H4 (cell line): ENCODE results near the gene PHF2. TPM values are rescaled to one million over a fixed set of nuclear protein-coding genes. Genes with fewer than 3 reads are reported as not detected.

Source experiments
- DNase-seq: peaks from one replicate; pipeline ENCODE4 v3.0.0-alpha.2; 2015; ENCODE audit warnings: low spot score
- total RNA-seq: library from RNA; depleted of rRNA; stranded (reverse); fragments of >200 nt; shearing (Covaris generic); gene quantifications from 2 replicates; pipeline ENCODE4 v1.2.3, GENCODE V29; 2014

PHF2 gene
- total RNA-seq, 1 experiment from 2014 or later, result 5.8 TPM

DNA sequence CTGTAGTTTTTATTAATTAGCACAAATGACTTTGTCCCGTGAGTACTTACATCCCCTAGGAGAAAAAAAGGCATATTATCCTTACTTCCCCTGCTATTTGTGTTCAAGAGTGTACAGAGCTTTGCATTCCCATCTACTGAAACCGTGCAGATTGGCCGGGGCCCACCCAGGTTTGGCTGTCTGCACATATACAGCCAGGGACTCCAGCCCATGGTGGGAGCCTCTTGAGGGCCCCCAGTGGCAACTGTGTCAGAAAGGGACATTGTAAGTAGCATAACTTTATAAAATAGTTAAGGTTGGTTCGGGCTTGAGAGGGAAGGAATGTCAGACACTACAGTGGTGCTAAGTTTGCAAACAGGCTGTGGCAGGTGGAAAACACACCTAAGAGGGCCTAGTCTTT, 24.7 kb downstream of the PHF2 start:
- DNase-seq, result no peak

DNA sequence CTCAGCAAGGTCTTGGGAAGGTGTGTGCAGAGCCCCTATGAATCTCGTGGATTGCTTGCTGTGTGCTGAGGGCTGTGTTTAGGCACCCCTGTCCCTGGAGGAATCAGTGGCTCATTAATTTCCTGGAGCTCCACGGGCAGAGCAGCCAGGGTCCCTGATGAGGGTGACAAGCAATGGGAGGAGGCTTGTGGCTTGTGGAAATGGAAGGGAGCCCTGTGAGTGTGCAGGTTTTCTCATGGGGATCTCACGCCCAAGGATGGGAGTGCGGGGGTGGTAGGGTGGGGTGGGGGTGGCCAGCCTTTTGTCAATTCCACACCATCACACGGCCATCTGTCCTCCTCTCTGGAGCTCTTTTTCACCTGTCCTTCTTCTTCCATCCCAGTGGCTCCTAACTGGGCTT, 25.3 kb downstream of the PHF2 start:
- no peak for DNase-seq

DNA sequence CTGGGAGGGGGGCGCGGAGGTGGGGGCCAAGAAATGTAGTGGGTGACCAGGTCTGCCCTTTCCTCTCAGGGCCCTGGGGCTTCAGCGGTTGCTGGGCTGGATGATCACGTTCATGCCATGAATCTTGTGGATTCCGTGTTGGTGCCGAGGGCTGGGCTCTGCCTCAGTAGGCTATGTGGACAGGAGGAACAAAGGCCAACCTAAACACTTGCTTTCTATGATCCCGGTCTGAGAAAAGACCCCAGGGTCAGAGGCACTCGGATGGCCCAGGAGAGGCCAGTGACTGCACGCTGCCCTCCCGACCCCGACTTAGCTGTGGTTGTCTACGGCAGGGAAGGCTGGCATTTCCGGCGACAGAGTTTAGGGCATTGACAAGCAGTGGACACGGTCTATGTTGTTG, 26.6 kb downstream of the PHF2 start:
- no peak for DNase-seq

DNA sequence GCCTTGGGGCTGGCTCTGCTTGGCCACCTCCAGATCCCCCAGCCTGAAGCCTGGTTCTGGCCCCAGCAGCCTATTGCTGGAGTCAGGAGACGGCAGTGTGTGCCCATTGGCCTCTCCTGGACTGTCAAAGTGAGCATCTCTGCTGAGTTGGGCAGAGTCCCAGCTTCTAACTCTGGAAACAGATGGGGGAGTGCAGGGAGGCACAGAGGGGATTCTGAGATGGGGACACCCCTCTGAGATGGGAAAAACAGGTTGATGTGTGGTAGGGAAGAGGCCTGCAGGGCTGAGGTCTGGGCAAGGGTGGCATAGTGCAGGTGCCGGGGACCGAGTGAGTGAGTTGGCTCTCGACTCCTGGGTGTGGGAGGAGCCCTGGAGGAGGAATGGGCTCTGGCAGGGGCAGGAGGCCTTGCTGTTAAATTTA, 27.5 kb downstream of the PHF2 start:
- no peak for DNase-seq

DNA sequence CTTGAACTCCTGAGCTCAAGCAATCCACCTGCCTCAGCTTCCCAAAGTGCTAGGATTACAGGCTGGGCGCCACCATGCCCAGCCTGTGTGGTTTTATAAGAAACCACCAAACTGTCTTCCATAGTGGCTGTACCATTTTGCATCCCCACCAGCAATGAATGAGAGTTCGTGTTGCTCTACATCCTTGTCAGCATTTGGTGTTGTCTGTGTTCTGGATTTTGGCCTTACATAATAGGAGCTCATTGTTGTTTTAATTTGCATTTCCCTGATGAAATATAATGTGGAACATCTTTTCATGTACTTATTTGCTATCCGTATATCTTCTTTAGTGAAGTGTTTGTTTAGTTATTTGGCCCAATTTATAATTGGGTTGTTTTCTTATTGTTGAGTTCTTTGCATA, 29.8 kb downstream of the PHF2 start:
- DNase-seq, result no peak

DNA sequence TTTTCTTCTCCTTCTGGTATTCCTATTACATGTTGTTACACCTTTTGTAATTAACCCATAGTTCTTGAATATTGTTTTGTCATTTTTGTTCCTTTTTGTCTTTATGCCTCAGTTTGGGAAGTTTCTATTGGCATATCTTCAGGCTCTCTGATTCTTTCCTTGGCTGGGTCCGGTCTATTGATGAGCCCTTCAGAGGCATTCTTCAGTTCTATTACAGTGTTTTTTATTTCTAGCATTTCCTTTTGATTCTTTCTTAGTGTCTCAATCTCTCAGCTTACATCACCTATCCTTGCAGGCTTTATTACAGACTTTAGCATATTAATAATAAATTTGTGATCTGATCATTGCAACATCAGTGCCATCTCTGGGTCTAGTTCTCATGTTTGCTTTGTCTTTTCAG, 33.8 kb downstream of the PHF2 start:
- DNase-seq, result no peak

DNA sequence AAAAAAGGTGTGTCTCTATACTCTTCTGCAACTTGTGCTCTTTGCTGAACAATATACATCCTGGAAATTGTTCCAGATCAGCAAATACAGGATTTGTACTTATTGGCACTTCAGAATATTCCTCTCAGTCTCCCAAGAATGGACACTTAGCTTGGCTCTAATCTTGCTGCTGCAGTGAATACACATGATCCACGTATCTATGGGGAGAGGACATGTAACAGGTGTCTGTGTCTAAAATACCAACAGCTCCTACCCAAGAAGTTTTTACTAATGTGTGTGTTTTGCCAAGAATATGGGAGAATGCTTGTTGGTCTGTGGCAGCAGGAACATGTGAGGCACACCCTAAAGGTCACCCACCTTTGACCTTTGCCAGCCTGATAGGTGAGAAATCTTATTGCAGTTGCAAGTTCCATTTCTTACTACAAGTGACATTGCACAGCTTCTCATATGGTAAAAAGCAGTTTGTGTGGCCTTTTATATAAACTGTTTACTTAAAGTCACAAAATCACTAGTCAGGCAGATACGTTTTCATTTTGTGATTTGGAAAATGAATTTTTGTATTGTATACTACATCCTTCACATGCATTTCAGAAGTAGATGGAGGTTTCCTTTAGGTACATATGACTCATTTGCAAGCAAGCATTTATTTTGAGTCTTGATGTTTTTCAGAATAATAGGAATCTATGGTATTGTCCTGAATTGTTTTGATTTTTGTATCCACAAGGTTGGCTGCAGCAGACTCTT, 35.8 kb downstream of the PHF2 start:
- no peak for DNase-seq

DNA sequence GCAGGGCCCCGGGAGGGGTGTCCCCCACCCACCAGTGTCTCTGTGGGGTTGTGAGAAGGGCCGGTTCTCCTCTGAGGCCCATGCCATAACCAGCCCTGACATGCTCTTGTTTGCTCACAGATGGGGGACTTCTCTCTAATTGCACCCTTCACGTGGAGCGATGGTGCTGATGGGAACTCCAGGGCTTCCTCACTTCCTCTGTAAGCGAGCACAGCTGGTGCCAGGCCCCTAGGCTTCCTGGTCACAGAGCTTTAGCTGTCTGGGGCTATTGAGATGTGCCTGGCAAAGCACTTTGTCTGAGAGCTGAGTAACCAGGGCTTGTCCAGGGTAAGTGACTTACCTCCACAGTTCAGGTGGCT, 36.4 kb downstream of the PHF2 start:
- DNase-seq, result no peak

DNA sequence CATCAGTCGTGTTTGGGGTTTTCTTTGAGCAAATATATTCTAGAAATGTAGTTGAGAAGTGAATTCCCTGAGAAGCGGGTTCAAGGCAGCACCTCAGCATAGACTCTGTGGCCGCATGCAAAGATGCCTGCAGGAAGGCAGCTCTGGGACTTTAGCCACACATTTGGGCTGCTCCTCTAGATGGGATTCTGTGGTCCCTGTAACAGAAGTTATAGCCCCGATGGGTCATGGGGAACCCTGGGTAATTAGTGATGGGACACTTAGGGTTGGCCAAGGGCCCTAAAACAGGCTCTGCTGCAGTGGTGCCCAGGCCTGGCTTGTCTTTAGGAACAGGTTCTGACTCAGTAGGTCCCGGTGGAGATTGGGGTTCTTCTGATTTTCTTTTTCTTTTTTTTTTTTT, 36.8 kb downstream of the PHF2 start:
- DNase-seq, result no peak

DNA sequence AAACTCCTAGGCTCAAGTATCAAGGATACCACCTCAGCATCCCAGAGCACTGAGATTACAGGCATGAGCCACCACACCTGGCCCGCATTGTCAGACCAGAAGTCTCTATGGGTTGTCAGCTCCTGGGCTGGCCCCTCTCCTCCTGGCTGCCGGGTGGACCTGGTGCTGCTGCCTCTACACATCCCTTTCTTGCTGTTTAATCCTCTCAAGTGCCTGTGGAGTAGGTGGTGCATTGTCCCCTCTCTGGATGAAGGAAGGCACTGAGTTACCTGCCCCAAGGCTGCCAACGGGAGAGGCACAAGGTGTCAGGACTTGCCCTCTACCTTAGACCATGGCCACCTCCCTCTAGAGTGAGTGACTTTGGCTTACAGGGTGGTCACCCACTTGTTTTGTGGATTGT, 37.4 kb downstream of the PHF2 start:
- DNase-seq, result no peak

DNA sequence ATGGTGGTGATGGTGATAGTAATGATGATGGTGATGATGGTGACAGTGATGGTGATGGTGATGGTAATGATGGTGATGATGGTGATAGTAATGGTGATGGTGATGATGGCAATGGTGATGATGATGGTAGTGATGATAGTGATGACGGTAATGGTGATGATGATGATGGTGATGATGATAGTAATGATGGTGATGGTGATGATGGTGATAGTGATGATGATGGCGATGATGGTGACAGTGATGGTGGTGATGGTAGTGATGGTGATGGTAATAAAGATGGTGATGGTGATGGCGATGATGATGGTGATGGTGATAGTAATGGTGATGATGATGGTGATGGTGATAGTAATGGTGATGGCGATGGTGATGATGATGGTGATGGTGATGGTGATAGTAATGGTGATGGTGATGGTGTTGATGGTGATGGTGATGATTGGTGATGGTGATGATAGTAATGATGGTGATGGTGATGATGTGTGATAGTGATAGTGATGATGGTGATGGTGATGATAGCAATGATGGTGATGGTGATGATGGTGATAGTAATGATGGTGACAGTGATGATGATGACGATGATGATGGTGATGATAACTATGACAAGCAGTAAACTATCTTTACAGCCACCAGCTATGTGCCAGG, 38.6 kb downstream of the PHF2 start:
- DNase-seq, result no peak

DNA sequence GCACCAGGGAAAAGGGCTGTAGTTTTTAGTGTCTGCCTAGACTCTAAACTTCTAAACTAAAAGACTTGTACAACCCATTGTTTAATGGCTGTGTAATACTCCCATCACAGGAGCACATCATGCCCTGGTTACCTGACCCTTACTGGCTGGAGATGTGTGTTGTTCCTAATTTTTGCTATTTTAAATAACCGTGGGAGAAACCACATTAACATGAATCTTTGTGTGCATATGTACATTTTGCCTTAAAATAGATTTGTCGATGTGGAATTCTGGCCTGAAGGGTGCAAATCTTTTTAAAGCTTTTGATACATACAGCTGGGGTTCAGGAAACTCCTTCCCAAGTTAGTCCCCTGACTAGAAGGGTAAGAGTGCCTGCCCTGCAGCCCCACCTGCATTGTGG, 39.7 kb downstream of the PHF2 start:
- DNase-seq, result no peak

DNA sequence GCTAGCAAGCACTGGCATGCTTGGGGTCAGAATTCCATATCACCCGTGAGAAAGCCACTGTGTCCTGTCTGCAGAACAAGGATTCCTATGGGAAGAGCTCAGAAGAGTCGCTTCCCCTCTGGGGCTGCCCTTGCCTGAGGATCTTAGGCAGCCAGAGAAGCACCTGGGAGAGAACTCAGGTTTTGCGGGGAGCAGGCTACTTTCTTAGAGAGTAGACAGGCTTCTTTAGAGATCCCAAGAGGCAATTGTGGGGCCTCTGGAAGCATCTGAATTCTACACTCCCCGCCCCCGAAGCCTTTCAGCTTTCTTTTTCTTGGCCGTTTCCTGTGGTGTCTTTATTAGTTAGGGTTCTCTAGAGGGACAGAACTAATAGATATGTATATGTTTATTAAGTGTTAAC, 40.9 kb downstream of the PHF2 start:
- DNase-seq, result no peak

DNA sequence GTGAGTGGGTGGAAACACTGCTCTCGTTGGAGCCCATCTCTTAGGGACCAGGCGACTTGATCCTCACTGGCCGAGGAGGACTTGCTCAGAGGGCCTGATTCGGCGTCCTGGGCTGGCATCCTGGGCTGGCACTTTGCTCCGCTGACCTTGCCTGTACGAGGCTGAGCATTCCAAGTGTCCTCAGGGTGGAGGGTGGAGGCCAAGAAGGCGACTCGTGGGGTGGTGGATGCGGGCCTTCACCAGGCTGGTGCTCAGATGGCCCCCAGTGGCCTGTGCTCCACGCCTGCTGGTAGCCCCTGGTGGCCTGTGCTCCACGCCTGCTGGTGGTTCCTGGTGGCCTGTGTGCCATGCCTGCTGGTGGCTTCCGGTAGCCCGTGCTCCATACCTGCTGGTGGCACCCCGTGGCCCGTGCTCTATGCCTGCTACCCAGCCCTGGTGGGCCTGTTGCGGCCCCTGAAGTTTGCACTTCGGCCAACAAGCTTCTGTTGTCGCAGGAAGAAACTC, 42.9 kb downstream of the PHF2 start:
- no peak for DNase-seq

DNA sequence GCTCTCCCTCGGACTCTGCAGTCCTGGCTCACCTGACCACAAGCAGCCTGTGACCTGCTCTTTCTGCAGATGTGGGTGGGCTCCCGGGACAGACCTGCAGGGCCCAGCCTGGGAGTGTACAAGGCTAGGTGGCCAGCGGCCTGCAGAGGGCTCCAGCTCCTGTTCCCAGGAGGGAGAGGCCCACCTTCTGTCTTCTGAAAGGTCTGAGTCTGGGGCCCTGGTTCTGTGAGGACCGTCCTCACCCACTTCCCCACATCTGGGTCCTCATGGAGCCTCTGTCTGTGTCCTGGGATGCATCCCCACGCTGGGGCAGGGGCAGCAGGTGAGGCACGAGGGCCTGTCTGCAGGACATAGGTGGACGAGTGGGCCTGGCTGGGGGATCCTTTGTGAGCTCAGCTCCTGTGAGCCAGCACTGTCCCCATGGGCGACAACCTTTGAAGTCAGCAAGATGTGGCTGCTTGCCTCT, 43.7 kb downstream of the PHF2 start:
- DNase-seq, result no peak

DNA sequence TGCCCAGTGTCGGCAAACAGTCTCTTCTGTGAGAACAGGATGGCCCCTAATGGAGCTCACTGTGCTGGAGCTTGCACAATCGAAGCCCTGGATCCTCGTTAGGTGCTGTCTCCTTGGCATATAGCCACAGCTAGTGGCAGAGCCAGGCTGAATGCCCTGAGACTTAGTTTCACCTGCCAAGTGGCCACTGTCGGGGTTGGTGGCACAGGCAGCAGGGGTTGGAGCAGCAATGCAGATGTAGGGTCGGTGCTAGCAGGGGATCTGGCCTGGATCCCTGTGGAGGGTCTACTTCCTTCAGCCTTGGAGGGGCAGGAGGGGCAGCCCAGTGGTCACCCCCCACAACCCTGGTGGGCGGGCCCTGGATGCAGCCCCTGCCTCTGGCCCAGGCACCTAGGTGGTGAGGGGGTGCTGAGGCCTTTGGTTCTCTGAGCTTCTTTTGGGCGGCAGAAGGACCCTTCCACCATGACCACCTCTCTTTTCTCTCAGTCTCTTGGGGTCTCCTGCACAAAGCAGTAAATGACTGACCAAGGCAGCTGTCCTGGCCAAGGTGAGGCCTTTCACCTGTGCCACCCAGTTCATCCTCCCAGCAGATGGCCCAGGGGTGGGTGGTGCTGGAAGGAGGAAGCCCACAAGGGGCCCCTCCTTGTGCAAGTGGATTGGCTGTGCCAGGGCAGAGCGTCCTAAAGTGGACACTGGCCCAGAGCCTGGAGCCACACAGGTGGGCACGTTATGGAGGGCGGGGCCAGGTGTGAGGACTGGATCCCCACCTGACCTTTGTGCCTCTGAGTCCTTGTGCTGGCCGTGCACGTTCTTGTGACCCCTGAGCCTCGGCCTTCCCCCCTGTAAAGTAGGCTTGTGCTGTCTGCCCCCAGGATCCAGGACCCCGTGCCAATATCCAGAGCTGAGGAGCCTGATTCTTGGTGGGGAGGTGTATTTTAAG, 44.8 kb downstream of the PHF2 start:
- no peak for DNase-seq

DNA sequence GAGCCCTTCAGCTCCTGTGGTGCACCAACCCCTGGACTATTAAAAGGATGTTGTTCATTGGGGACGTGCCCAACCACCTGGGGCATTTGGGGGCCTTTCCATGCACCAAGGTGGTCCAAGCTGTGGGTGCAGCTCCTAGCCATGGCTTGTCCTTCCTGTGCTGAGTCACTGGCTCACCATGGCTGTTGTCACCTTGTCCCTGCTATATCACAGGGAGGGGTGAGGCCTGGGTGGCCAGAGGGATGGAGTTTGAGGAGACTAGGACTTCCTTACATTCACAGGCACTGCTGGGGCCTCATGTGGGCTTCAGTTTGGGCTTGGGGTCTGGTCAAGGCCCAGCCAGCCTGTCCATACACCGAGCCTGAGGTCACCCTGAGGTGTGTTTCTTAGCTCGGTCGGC, 45.5 kb downstream of the PHF2 start:
- no peak for DNase-seq

DNA sequence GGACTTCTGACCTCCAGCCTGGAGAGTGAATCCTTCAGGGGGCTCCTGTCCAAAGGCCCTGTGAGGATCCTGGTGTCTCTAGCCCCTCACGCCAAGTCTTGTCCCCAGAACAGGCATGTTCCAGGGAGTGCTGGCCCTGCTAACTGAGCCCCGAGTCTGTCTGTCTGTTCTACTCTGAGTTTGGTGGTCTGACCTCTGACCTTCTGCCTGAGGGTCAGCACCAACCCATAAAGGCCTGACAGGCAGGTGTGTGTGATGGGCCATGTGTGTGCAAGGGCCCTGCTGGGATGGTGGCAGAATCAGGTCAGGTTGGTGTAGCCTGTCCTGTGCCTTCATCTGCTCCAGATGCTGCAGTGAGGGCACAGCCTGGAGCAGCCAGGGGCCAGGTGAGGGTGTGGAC, 46.3 kb downstream of the PHF2 start:
- no peak for DNase-seq

DNA sequence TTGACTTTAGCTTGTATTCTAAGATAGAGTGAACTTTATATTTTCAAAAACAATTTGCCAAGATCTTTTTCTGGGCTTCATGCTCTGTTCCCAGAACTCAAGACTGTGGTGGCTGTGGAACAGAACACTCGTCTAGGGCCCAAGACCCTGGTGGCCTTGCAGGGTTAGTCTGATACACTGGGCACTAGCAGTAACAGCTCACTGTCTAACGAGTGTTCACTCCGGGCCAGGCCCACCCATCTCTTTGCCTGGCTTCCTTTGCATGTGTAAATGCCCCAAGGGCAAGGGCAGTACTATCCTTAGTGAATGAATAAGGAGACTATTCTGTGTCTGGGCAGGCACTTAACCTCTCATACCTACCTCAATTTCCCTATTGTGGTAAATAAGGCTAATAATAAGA, 47.4 kb downstream of the PHF2 start:
- no peak for DNase-seq

DNA sequence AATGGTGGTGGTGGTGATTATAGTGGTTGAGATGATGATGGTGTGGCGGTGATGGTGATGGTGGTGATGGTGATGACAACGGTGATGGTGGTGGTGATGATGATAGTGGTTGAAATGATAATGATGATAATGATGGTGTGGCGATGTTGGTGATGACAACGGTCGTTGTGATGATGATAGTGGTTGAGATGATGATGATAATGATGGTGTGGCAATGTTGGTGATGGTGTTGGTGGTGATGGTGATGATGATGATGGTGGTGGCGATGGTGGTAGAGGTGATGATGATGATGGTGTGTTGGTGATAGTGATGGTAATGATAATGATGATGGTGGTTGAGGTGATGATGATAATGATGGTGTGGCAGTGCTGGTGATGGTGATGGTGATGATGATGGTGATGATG, 48.0 kb downstream of the PHF2 start:
- no peak for DNase-seq

DNA sequence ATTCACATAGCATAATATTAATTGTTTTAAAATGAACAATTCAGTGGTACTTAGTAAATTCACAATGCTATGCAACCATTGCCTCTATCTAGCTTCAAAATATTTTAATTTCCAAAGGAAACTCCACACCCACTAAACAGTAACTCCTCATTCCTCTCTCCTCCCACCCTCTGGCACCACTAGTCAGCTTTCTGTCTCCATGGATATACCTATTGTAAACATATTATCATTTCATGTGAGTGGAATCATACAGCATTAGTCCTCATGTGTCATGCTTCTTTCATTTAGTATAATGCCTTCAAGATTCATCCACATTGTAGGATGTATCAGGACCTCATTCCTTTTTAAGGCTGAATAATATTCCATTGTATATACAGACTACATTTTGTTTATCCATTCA, 48.6 kb downstream of the PHF2 start:
- DNase-seq, result no peak

DNA sequence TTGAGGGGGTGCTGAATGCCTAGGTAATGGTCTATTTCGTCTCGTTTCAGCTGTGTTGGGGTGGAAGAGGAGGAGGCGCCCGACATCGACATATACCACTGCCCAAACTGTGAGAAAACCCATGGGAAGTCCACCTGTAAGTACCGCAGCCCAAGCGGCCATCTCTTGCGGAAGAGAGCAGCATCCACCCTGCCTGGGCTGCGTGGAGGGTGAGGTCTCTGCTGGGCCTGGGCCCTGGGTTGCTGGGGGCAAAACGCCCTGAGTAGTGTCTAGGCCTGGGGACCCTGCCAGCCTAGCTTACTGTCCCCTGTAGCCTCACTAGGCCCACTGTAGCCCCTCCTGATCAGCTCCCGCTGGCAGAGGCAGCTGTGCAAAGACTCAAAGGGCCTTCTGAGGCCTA, 53.5 kb downstream of the PHF2 start:
- no peak for DNase-seq
